ENCODE measurements around the gene PDE11A.

PDE11A gene

DNA sequence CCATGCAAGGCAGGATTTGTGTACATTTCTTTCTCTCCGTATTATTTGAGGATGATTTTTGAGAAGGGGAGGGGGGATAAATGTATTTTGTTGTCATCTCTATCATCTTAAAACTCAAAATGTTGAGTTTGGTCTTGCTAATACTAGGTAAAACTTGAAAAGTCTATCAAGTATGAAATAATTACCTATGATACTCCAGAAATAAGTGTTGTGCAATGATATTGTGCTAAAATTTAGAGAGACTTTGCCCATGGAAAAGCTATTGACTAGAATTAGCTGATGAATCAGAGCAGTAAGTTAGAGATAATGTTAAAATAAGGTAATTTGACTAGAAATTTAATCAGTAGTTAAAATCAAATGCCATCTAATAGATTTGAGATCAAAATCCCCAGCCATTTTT lies 356.1 kb downstream of the PDE11A start:
- Histone ChIP-seq H3K27ac (ENCODE audit: low read length) (no peak overlapping the region), H3K36me3 (ENCODE audit: insufficient read depth, low read length) (no peaks in the 10 kb centered on the region), H3K9me3 (ENCODE audit: insufficient read depth, low read length, severe bottlenecking) (no peaks in the 10 kb centered on the region), H3K4me2 (ENCODE audit: insufficient read depth, low read length) (no peak overlapping the region), H4K20me1 (ENCODE audit: insufficient read depth, low read length) (no peaks in the 10 kb centered on the region), H3K9ac (ENCODE audit: low read depth, low read length) (no peak overlapping the region), H2AFZ (ENCODE audit: low read depth, low read length) (no peak overlapping the region), H3K4me3 (ENCODE audit: low read depth in 1 of 2, low read length in 2 of 2) (no peak overlapping the region), H3K27me3 (ENCODE audit: insufficient read depth, low read length, poor library complexity) (no peaks in the 10 kb centered on the region), H3K79me2 (ENCODE audit: insufficient read depth, low read length) (no peaks in the 10 kb centered on the region), H3K4me1 (ENCODE audit: insufficient read depth, low read length) (no peaks in the 10 kb centered on the region)
- DNase-seq = no peak
- no peak for ATAC-seq (ENCODE audit: insufficient read depth, low read depth)
- TF ChIP-seq, protein P1, sequence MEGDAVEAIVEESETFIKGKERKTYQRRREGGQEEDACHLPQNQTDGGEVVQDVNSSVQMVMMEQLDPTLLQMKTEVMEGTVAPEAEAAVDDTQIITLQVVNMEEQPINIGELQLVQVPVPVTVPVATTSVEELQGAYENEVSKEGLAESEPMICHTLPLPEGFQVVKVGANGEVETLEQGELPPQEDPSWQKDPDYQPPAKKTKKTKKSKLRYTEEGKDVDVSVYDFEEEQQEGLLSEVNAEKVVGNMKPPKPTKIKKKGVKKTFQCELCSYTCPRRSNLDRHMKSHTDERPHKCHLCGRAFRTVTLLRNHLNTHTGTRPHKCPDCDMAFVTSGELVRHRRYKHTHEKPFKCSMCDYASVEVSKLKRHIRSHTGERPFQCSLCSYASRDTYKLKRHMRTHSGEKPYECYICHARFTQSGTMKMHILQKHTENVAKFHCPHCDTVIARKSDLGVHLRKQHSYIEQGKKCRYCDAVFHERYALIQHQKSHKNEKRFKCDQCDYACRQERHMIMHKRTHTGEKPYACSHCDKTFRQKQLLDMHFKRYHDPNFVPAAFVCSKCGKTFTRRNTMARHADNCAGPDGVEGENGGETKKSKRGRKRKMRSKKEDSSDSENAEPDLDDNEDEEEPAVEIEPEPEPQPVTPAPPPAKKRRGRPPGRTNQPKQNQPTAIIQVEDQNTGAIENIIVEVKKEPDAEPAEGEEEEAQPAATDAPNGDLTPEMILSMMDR (IDR thresholded peaks at IDR 0.05; ENCODE audit: borderline replicate concordance, extremely low read depth, low read length, poor library complexity, severe bottlenecking) = no peak

DNA sequence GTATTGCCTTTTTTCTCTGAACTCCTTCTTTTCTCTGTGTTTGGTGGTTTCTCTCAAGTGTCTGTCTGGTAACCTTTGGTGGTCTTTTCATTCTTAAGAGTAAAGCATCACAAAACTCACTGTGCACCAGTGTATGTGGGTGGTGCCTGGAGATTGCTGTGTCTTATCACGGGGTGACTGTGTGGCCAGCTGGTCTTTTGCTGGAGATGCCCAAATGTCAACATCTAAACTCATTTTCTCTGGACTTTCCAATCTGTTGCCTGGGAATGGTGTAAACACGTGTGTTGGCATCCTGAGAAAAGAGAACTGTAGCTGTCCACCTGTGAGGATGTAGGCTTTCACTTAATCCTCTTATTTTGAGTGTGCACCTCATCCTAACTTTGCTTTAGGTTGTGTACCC lies 356.8 kb downstream of the PDE11A start:
- Histone ChIP-seq H3K27ac (ENCODE audit: low read length) (no peak overlapping the region), H2AFZ (ENCODE audit: low read depth, low read length) (no peak overlapping the region), H3K79me2 (ENCODE audit: insufficient read depth, low read length) (no peaks in the 10 kb centered on the region), H3K4me3 (ENCODE audit: low read depth in 1 of 2, low read length in 2 of 2) (no peak overlapping the region), H3K27me3 (ENCODE audit: insufficient read depth, low read length, poor library complexity) (no peaks in the 10 kb centered on the region), H3K4me1 (ENCODE audit: insufficient read depth, low read length) (no peaks in the 10 kb centered on the region), H4K20me1 (ENCODE audit: insufficient read depth, low read length) (no peaks in the 10 kb centered on the region), H3K4me2 (ENCODE audit: insufficient read depth, low read length) (no peak overlapping the region), H3K9ac (ENCODE audit: low read depth, low read length) (no peak overlapping the region), H3K36me3 (ENCODE audit: insufficient read depth, low read length) (no peaks in the 10 kb centered on the region), H3K9me3 (ENCODE audit: insufficient read depth, low read length, severe bottlenecking) (no peaks in the 10 kb centered on the region)
- TF ChIP-seq, protein P1 (IDR thresholded peaks at IDR 0.05; ENCODE audit: borderline replicate concordance, extremely low read depth, low read length, poor library complexity, severe bottlenecking) = no peak
- TF ChIP-seq EZH2 (IDR thresholded peaks at IDR 0.05; ENCODE audit: borderline replicate concordance, low read depth, low read length, severe bottlenecking) = no peak
- DNase-seq (no peak), ATAC-seq (ENCODE audit: insufficient read depth, low read depth) (no peak)

DNA sequence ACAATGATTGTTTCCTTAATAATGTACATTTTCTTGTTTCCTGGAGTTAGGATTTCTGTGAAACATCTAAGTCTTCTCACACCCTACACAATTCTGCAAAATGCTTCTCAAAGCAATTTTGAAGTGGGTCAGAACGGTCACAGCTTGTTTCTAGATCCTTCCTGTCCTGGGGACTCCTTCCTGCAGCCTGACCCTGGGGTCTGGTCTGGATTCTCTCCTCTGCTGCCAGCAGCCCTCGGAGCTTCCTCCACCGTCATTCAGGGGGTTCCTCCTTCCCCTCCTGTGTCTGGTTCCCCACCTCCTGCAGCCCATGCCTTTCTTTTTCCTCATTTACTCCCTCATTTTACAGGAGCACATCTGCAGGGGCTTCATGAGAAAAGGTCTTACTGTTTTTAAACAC lies 357.9 kb downstream of the PDE11A start:
- ATAC-seq (ENCODE audit: insufficient read depth, low read depth) = no peak
- H4K20me1 ChIP-seq (ENCODE audit: insufficient read depth, low read length) = no peaks in the 10 kb centered on the region
- no peak for TF ChIP-seq EZH2 (IDR thresholded peaks at IDR 0.05; ENCODE audit: borderline replicate concordance, low read depth, low read length, severe bottlenecking)
- TF ChIP-seq, protein P1 (IDR thresholded peaks at IDR 0.05; ENCODE audit: borderline replicate concordance, extremely low read depth, low read length, poor library complexity, severe bottlenecking) = no peak
- no peaks in the 10 kb centered on the region for H3K79me2 ChIP-seq (ENCODE audit: insufficient read depth, low read length)
- H3K36me3 ChIP-seq (ENCODE audit: insufficient read depth, low read length) = no peaks in the 10 kb centered on the region
- H3K4me2 ChIP-seq (ENCODE audit: insufficient read depth, low read length) = no peak overlapping the region
- no peak overlapping the region for H3K9ac ChIP-seq (ENCODE audit: low read depth, low read length)
- no peak overlapping the region for H3K27ac ChIP-seq (ENCODE audit: low read length)
- H3K9me3 ChIP-seq (ENCODE audit: insufficient read depth, low read length, severe bottlenecking) = no peaks in the 10 kb centered on the region
- no peaks in the 10 kb centered on the region for H3K27me3 ChIP-seq (ENCODE audit: insufficient read depth, low read length, poor library complexity)
- no peaks in the 10 kb centered on the region for H3K4me1 ChIP-seq (ENCODE audit: insufficient read depth, low read length)
- no peak overlapping the region for H2AFZ ChIP-seq (ENCODE audit: low read depth, low read length)
- DNase-seq = no peak
- H3K4me3 ChIP-seq (ENCODE audit: low read depth in 1 of 2, low read length in 2 of 2) = no peak overlapping the region

DNA sequence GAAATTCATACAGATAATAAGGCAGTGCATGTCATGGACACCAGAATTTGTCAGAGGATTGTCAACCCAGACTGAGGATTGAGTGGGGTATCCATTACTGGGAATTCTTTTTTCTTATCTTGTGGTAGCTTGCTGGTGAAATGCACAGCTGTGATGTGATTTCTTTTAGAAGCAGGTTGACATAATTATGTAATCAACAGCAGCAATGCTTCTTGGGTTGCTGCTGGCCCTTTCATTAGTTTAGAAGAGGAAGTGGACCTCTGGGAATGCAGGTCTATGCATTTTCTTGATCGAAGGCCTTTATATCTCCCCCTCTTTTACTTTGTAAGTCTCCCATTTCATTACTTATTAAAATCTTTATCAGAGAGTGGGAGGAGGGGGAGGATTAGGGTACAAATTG lies 360.1 kb downstream of the PDE11A start:
- Histone ChIP-seq H3K36me3 (ENCODE audit: insufficient read depth, low read length) (no peaks in the 10 kb centered on the region), H3K4me2 (ENCODE audit: insufficient read depth, low read length) (no peak overlapping the region), H4K20me1 (ENCODE audit: insufficient read depth, low read length) (no peaks in the 10 kb centered on the region), H3K9me3 (ENCODE audit: insufficient read depth, low read length, severe bottlenecking) (no peaks in the 10 kb centered on the region), H3K9ac (ENCODE audit: low read depth, low read length) (no peak overlapping the region), H3K4me3 (ENCODE audit: low read depth in 1 of 2, low read length in 2 of 2) (no peak overlapping the region), H3K4me1 (ENCODE audit: insufficient read depth, low read length) (no peaks in the 10 kb centered on the region), H2AFZ (ENCODE audit: low read depth, low read length) (no peak overlapping the region), H3K27me3 (ENCODE audit: insufficient read depth, low read length, poor library complexity) (no peaks in the 10 kb centered on the region), H3K27ac (ENCODE audit: low read length) (no peak overlapping the region), H3K79me2 (ENCODE audit: insufficient read depth, low read length) (no peaks in the 10 kb centered on the region)
- TF ChIP-seq, protein P1 (IDR thresholded peaks at IDR 0.05; ENCODE audit: borderline replicate concordance, extremely low read depth, low read length, poor library complexity, severe bottlenecking) = no peak
- no peak for TF ChIP-seq EZH2 (IDR thresholded peaks at IDR 0.05; ENCODE audit: borderline replicate concordance, low read depth, low read length, severe bottlenecking)
- DNase-seq (no peak), ATAC-seq (ENCODE audit: insufficient read depth, low read depth) (no peak)

Measured in DND-41 (cell line).